HG02678 (cell line): ENCODE data around the gene SIGMAR1.
A peak's percentile ranks its signal among the peaks of the same experiment; 100 is the strongest.

Experiments
- ATAC-seq: cut with Tn5 transposase; IDR thresholded peaks from one replicate; pipeline ENCODE4 v1.9.1; 2021; ENCODE audit warnings: mild to moderate bottlenecking, moderate library complexity; ENCODE audit not compliant: unreplicated experiment

SIGMAR1 gene

DNA sequence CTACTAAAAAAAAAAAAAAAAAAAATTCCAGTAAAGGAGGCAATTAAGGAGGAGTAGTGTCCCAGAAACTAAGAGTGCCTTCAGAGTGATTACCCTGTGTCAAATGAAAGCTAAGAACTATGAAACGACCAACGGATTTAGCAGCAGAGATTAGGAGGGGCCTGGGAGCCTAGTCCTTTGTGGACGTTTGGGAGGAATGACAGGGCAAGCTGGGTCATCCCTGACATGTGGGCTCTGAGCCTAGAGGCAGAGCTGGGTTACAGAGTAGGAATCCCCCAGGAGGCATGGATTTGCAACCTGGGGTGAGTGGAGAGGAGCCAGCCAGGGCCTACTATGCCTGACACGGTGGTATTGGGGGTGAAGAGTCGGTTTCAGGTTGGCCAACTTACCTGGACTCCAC lies 4.4 kb downstream of the SIGMAR1 start:
- no peak for ATAC-seq

DNA sequence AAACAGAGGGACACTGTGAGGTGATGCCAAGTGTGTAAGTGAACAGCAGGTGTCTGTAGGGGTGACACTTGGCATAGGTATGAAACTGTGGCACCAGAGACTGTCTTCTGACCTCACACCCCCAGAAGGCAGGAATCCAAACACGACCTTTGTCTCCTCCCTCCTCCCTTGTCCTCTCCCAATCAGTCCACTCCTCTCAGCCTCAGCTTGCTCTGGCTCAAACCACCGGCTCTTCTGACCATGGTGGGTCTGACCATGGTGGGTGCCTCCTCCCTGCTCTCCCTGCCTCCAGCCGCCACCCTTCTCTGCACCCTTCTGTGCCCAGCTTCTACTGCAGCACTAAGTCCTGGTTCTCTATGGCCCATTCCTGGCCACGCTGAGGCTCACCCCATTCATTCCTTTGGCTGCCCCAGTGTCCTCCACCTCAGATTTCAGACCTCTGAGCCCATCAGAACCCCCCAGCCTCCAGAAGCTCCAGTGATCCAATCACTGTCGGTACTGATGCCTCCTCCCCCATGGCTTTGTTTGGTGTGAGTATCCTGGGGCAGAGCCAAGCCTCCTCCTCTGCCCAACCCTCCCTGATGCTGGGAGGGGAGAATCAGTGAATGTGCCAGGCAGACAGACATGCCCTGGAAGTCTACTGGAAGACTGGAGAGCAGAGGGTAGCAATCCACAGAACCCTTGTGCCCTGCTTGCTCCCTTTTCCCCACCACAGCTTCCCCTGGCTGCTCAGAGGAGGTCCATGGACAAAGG lies 7.0 kb downstream of the SIGMAR1 start:
- no peak for ATAC-seq

DNA sequence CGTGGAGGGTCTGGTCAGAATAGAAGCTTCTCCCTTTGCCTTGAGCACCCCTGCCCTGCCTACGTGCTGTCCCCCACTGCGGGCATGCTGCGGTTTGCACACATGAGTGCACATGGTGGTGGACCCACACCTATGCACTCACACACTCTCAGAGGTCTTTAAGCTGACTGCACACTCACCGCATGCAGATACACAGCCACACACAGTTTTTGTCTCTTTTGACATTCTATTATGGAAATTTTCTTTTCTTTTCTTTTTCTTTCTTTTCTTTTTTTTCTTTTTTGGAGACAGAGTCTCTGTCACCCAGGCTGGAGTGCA lies 8.1 kb downstream of the SIGMAR1 start:
- ATAC-seq, result no peak

DNA sequence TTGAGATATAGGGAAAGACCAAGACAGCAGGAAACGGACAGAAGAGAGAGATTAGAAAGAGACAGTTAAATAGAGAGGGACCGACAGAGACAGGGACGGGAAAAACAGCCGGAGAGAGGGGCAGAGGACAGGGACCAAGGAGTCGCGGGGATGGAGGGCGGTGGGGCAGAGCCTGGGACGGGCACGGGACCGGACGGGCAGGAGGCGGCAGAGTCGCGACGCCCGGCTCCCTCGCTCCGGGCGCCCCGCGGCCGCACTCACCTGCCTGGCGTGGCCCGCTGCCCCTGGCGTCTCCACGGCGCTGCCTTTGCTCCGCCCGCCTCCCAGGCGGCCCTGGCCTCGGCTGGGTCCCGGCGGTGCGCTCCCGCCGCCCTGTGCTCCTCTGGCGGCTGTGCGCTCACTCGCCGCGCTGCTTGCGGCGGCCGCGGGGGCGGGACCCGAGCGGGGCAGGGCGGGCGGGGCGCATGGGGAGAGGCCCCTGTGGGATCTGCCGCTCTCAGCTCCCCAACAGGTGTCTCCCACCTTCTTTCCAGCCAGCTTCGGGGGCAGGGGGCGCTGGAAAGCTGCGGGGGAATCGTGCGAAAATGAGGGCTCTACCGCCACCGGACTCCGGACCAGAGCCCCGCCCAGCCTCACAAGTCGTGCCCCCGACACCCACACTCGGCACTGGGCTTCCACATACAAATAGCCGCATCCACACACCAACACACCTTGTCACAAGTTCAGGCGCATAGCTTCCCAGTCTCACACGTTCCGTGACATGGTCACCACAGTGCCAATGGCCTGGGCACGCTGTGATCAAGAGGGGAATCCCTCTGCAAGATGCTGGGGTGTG lies 8.7 kb downstream of the SIGMAR1 start, which contains the start of gene ARID3C:
ARID3C (minus strand) TSS at position 411 of the 835 bp plus-strand sequence. CDS start 1,052 bp downstream, outside the sequence.
- ATAC-seq, result no peak

DNA sequence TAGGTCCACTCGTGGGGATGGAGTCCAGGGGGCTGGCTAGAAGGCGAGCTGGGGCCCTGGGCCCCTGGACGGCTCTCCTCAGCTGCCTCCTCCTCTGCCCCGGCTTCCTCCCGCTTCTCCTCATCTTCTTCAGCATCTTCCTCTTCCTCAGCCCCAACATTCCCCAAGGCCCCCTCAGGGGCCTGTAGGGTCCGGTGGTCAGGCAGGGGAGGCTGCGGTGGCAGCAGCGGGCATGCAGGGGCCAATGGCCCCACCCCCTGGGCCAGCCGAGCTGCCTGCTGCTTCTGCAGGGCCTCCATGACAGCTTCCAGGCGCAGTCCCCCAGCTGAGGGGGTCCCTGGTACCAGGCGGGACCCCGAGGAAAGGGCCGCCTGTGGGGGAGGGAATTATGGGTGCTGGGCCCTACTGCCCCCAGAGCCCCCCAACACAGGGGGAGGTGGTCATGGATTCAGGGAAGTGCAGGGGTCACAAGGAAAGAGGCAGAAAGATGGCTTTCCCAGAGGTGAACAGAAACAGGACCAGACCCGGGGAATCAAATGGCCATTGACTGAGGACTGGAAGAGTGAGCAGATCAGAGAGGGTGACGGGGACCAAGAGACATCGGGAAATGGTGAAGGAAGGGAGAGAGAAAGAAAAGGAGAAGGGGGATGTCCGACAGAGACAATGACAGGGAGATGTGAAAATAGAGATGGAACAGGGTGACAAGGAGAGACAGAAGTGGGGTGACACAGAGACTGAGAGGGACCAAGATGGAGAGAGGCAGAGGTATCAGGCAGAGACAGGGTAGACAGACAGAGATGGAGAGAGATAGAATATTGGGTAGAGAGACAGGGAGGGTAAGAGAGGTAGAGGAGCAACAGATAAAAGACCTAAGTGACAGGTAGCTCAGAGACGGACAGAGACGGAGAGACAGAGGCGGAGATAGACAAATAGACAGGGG lies 9.6 kb downstream of the SIGMAR1 start:
- no peak for ATAC-seq

DNA sequence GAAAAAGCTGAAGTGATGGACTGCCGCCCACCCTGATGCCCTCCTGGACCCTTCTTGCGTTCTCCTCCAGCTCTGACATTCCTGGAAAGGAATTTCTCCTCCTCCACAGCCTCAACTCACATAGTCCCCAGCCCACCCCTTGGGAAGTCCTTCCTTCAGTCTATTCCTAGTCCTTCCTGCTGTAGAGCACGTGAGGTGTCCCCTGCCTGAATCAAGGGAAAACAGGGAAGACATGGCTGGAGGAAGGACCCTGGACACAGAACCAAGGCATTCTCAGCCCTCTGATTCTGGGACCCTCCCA lies 12.5 kb downstream of the SIGMAR1 start:
- no peak for ATAC-seq

DNA sequence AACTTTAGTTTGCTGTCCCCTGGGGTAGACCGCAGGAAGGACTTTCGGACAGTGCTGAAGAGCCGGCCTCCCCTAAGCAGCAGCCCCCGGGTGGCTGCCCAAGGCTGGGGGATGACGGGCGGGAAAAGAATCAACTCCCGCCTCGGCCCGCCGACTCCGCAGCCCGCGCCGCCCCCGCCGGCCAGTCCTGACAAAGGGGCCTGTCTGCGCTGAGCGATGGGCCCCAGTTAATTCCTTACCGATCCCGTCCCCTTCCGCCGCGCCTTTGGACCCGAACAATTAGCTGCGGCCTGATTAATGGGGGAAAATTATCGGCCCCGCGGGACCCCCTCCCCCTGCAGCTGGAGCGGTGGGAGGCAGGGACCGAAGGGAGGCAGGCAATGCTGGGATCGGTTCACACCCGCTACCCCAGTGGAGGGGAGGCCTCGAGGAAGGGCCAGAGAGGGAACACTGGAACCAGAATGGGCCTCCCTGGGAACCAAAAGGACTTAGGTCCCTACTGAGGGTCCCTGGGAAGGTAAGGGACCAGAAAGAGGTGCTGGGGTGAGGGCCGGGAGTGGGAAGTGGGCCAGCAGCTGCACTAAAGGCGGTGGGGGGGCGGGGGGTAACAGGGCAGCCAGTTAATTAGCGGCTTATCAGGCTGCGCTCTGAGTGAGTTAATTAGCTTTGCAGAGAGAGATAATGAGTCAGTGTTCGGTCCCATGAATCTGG lies 13.0 kb downstream of the SIGMAR1 start:
- no peak for ATAC-seq

DNA sequence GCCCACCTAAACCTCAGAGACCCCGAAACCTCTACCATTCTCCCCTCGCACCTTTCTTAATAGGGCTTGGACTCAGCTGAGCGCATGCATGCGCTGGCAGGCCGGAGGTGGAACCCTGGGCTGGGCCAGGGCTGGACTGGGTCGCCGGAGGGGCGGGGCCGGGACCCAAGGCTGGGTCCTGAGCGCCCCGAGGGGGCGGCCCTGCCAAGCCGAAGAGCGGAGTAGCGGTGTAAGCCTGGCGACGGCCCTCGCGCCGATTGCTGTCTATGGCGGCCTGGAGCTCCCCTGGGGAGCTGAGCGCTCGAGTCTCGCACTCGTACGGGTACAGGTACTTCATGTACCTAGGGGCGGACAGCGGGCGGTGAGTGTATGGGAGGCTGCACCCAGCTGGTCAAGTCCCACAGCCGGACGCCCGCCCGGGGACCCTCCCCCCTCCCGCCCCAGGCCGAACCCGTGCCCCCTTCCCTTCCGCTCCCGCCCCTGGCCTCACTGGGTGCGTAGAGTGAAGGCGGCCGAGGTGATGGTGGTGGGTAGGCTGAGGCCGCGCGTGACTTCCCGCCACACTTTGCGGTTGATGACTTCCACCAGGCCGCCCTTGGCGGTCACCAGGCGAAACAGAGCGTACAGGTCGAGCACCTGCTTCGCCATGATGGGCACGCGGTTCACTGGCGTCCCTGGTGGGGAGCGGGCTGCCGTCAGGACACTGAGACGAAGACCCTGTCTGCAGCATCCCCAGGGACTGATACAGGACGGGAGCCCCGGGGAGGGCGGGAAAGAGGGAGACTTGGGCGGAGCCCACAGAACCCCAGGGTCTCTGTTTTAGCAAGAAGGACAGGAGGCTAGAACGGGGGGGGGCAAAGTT lies 14.0 kb downstream of the SIGMAR1 start:
- ATAC-seq, result no peak

DNA sequence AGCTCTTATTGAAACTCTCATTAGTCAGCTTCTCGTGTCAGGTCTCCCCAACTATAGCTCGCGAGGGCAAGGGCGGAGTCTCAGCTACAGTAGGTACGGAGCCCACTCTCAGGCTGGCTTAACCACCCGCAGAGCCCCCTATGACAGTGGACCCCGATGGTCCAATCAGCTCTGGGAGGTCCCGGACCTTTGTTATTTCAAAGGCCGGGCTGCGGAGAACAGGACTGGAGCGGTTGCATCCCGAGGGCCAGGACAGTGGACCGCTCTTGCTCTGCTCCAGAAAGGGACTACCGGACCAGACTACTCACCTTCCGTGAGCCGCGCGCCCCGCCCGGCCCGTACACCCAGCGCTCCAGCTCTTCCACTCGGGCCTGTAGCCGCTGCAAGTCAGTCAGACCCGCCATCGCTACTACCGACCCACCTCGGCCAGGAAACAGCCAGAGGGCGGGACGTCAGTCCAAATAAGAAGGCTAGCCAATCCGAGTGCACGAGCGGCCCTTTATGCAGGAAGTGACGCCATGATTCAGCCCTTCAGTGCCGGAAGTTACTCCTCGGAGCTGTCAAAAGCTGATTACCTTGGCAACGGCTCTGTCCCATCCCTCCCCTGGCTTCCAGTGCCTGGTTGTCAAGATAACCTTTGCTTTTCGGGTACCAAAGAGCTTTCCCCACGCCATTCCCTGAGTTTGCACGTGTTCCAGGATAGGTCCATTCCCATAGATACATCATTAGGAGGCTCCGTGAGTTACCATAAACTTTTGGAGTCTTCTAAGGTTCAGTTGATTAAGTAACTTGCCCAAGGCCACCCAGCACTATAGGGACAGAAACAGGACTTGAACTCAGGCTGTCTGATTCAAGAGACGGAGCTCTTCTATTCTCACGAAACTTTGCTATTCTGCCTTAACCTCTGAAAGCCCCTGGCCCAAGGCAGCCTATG lies 17.3 kb downstream of the SIGMAR1 start, which contains the start of gene DCTN3:
DCTN3 (minus strand) TSS at position 435 of the 934 bp plus-strand sequence; CDS start at position 404, 31 bp downstream.
- peak; percentile 99 for ATAC-seq

DNA sequence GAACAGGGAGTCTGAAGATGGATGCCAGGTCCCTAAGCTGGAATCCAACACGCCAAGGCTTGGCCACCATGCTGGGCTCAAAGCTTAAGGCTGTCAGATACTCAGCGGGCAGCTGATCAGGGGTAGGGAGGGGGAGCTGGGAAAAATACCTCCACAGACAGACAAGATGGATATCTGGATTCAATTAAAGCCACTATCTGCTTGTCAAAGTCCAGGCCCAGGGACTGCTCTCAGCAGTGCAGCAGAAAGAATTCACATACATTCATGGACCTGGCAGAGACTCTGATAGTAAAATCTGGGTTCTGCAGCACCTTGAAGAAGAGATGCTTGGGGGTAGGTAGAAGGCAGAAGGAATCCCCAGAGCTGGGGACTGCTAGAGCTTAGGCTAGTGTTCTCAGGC lies 22.5 kb downstream of the SIGMAR1 start:
- ATAC-seq, result no peak

DNA sequence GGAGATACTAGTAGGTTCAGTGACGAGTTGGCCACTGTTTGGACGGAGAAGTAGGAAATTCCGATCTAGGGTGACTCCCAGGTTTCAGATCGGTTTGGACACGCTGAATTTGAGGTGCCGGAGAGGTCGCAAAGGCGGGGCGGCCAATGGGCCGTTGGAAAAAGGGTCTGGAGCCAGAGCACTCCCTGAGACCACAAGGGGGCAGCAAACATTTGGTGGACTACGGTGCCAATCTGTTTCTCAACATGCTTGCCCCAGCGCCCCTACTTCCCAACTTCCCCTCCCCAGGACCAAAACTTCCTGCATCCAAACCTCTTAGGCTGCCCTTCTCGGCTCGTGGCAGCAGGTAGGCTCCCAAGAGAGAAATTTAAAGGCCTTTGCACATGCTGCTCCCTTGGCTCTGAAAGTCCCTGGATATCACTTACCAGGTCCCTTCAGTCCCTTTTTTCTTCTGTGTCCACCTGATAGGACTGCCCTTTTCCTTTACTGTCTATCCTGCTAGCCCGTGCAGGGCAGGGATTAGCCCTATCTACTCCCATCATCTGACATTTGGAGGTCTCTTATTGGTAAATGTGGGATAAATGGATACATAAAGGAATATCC lies 24.7 kb downstream of the SIGMAR1 start:
- ATAC-seq, result no peak

DNA sequence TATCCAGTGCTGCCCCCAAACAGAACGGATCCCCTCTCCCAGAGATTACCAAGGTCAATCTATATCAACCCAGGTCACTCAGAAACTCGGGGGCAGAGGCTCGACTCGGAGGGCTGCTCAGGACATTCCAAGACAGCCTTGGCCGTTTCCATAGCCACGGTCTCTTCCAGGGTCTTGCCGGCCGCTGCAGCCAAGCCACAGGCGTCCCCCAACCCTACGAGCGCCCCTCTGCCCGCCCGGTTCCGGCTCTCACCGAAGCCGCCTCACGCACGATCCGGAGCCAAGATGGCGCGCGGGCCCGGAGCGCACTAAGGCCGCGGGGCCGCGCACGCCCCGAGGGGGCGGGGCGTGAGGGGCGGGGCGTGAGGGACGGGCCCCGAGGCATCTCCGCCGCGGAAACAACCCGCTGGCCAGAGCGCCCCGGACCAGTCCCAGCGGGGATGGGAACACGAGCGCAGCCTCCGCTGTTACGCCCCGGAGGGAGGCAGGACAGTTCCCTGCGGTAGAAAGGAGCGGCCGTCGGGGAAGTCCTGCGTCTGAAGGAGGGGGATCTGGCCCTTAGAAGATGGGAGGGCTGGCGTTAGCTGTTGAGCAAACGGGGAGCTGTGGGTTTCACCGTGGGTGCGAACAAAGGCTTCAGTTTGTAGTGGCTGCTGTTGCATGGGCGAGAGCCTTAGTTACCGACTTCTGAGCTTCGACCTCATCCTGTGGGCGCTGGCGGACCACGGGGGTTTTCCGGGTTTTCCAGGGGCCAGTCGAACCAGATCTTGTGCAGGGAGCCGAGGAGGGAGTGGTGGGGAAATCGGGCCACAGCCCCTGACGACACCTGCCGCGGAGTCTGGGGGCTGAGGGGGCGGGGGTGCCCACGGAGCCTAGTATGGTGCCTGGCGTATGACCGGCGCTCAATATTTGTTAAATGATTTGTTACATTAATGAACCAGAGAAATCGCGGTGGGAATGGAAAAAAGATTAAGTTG lies 25.5 kb downstream of the SIGMAR1 start, which contains the start of gene RPP25L:
RPP25L (minus strand) TSS at position 287 of the 977 bp plus-strand sequence. CDS start 801 bp downstream, outside the sequence.
- peak; percentile 90 for ATAC-seq

DNA sequence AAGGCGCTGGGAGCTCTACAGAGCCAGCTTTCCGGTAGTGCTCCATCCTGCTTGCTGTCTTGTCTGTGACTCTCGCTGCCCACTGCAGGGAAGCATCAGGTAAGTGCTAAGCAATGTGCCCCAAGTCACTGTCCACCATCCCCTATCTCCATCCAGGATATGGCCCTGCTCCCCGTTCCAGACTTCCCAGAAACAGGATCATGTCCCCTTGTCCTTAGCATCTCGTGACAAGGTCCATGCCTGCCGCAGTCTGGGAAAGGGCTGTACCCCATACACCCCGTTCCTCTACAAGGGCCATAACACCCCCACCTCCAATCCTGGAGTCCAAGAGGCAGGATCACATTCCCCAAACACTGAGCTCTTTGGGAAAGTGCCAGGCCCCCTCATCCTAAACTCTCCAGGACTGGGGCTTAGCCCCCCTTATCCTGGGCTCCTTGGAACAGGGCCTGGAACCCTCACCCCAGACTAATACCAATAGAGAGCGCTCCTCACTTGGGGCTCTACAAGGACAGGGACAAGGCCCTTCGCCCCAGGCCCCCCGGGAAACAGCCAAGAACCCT lies 26.3 kb downstream of the SIGMAR1 start:
- ATAC-seq, result no peak

DNA sequence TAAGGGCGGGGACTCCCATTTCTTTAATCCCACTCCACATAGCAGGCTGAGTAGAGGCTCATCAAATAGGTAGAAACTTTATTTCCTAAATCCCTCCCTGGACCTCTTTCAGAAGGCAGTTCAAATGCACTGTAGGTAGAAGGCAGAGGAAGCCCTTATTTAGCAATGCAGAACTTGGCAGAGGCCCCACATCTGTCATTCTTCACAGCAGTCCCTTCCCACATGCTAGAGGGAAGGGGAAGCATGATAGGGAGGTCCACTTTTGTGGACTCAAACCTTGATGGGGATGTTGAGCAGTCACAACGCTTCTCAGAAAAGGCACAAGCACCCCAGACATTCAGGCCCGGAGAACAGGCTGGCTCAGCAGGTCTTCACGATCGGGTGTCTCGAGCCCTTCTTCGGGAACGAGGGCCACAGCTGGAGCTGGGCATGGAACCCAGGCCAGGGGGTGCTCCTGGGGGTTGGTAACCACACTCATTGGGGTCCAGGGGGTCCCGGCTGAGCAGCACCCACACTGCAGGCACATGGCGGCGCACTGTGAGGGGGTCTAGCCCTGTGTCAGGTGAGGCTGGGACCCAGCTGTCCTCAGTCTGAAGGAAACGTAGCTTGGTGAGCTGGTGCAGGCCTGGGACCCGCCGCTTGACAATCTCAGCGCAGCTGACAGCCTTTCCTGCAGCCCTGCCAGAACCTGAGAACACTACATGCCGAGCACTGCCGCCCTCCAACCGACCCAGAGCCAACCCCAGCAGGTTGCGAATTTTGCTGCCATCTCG lies 27.0 kb downstream of the SIGMAR1 start:
- ATAC-seq, result no peak

DNA sequence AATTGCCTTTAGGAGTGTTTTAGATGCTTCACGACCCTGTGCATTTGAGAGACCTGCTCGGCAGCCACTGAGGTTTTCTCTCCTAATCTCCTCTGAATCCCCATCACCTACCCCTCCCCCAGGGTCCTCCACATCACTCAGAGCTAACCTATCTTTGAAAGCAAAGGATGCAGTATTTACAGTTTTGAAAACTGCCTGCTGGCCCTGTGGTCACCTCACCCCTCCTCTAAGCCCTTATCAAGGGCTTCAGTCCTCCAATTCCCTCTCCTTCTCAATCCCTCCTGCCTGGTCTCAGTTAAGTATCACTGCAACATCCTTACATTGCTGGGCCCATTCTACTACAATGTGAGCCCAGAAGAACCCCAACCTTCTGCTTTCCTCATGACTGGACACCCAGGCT lies 30.3 kb downstream of the SIGMAR1 start:
- no peak for ATAC-seq

DNA sequence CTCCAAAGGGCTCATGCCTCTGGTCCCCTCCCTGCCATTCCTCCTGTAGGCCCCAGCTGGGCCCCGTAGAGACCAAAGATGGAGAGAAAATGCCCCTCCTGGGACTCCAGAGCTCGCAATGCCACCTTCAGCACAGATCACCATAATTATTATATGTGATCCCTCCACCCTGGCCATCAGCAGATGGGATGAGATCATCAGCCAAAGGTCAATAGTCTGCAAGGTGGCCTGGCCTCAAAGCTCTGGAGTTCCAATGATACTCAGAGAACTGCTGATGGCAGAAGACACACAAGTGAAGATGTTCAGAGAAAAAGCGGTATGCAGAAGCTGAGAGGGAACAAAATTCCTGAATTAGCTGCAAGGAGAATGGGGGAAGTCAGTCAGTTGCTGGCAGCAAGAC lies 30.7 kb downstream of the SIGMAR1 start:
- no peak for ATAC-seq
